ENCODE data around the gene KCNMA1. TPM values are rescaled to one million over a fixed set of nuclear protein-coding genes. Genes with fewer than 3 reads are reported as not detected.

Gene KCNMA1
- total and polyA plus RNA-seq, 3 donors from 2014 or later, result 13.6 to 36.1 (median 24.7) TPM

DNA sequence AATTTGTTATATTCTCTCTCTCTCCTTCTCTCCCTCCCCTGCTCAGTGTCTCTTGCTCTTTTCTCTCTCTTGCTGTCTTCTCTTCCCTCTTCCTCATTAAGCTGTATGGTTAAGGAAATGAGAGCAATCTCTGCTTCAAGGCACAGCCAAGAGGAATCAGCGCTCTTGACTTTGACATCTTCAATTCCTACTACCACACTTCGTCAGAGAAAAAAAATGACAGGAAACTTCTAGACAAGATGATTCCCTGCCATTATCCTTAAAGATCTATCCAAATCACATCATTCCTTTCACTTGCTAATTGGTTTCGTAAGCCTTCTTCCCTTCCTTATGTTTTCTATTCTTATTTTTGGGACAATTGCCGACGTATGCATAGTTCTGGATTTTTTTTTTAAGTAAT lies 425.0 kb downstream of the KCNMA1 start:
- no peaks in the 10 kb centered on the region for H3K4me1 ChIP-seq
- 89 to 93% methylated on average over 5 of the region's 5 CpGs for WGBS, 2 donors
- H3K27ac ChIP-seq, result no peak overlapping the region
- H3K36me3 ChIP-seq (ENCODE audit: low read depth, missing control alignments), result no peaks in the 10 kb centered on the region
- no peak for DNase-seq
- no peak overlapping the region for H3K4me3 ChIP-seq
- no peak for TF ChIP-seq POLR2A (IDR thresholded peaks at IDR 0.05)
- no peak for TF ChIP-seq CTCF (IDR thresholded peaks at IDR 0.05)
- intact Hi-C loops (cut with DNase I; ENCODE audit: low total_unique reads), result no loop called here
- H3K27me3 ChIP-seq, result no peaks in the 10 kb centered on the region
- no peaks in the 10 kb centered on the region for H3K9me3 ChIP-seq

DNA sequence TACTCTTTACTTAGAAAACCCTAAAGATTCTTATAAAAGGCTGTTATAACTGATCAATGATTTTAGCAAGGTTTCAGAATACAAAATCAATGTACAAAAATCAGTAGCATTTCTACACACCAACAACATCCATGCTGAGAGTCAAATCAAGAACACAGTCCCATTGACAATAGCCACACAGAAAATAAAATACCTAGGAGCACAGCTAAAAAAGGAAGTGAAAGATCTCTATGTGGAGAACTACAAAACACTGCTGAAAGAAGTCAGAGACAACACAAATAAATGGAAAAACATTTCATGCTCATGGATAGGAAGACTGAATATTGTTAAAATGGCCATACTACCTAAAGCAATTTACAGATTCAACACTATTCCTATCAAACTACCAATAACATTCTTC lies 427.0 kb downstream of the KCNMA1 start:
- no peaks in the 10 kb centered on the region for H3K27me3 ChIP-seq
- no peaks in the 10 kb centered on the region for H3K9me3 ChIP-seq
- TF ChIP-seq CTCF (IDR thresholded peaks at IDR 0.05), result no peak
- TF ChIP-seq POLR2A (IDR thresholded peaks at IDR 0.05), result no peak
- H3K4me3 ChIP-seq, result no peak overlapping the region
- no peaks in the 10 kb centered on the region for H3K36me3 ChIP-seq (ENCODE audit: low read depth, missing control alignments)
- no peaks in the 10 kb centered on the region for H3K4me1 ChIP-seq
- DNase-seq, result no peak
- intact Hi-C loops (cut with DNase I; ENCODE audit: low total_unique reads), result no loop called here
- no peak overlapping the region for H3K27ac ChIP-seq

DNA sequence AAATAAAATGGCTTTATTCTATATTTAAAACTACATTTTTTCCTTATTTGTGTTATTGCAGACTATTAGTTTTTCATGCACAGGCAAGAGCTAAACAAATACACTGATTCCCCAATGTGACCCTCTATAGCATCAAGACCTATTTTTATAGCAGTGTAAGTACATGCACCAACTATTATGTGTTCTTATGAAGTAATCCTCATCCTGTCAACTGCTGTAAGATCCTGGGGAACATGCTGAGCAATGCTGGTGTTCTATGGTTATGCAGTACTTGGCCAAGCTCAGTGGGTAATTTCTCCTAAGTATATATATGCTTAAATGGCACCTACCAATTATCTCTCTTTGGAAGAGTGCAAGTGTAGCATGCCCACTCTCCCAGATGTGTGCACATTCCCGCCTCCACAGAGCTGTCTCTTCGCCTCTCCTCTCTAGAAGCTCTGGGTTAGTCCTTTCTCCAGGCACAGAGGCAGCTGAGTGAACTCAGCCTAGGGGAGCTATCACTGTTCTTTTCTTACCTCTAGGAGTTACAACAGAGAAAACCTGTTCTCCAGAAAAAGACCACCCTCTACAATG lies 428.8 kb downstream of the KCNMA1 start:
- no peak for TF ChIP-seq POLR2A (IDR thresholded peaks at IDR 0.05)
- no peak for TF ChIP-seq CTCF (IDR thresholded peaks at IDR 0.05)
- H3K27ac ChIP-seq, result no peak overlapping the region
- intact Hi-C loops (cut with DNase I; ENCODE audit: low total_unique reads), result no loop called here
- no peaks in the 10 kb centered on the region for H3K9me3 ChIP-seq
- no peak overlapping the region for H3K4me3 ChIP-seq
- 87 to 92% methylated on average over 2 of the region's 2 CpGs for WGBS, 2 donors
- no peaks in the 10 kb centered on the region for H3K36me3 ChIP-seq (ENCODE audit: low read depth, missing control alignments)
- H3K27me3 ChIP-seq, result no peaks in the 10 kb centered on the region
- no peaks in the 10 kb centered on the region for H3K4me1 ChIP-seq
- no peak for DNase-seq

- H3K36me3 ChIP-seq (ENCODE audit: low read depth, missing control alignments), result no peaks in the 10 kb centered on the region
- H3K4me1 ChIP-seq, result no peaks in the 10 kb centered on the region
- H3K9me3 ChIP-seq, result no peaks in the 10 kb centered on the region
- TF ChIP-seq CTCF (IDR thresholded peaks at IDR 0.05) (no peak), POLR2A (IDR thresholded peaks at IDR 0.05) (no peak)
- no peak overlapping the region for H3K4me3 ChIP-seq
- no peak for DNase-seq
- H3K27ac ChIP-seq, result no peak overlapping the region
- intact Hi-C loops (cut with DNase I; ENCODE audit: low total_unique reads), result no loop called here
- no peaks in the 10 kb centered on the region for H3K27me3 ChIP-seq
- 80 to 90% methylated on average over 5 of the region's 5 CpGs for WGBS, 2 donors
These were observed 429.8 kb downstream of the KCNMA1 start for GRCh38 chr10:77207828-77208185.

GRCh38 chr10:77207182-77207827 lies 430.3 kb downstream of the KCNMA1 start:
- H3K4me3 ChIP-seq, result no peak overlapping the region
- 81 to 96% methylated on average over 4 of the region's 4 CpGs for WGBS, 2 donors

More at GRCh38 chr10:77207182-77207827, 430.3 kb downstream of the KCNMA1 start:
- Histone ChIP-seq H3K36me3 (ENCODE audit: low read depth, missing control alignments) (no peaks in the 10 kb centered on the region), H3K4me1 (no peaks in the 10 kb centered on the region), H3K27ac (no peak overlapping the region), H3K27me3 (no peaks in the 10 kb centered on the region), H3K9me3 (no peaks in the 10 kb centered on the region)
- DNase-seq, result no peak
- intact Hi-C loops (cut with DNase I; ENCODE audit: low total_unique reads), result no loop called here
- TF ChIP-seq POLR2A (IDR thresholded peaks at IDR 0.05) (no peak), CTCF (IDR thresholded peaks at IDR 0.05) (no peak)
